GM10248 (cell line): Measurements from ENCODE around the gene CTXND1.
"Not testable (repeated sequence)": the region's sequence is repeated elsewhere in the genome, so short reads cannot be mapped to it uniquely, and the experiment has no call there.

Source experiments
- CTCF ChIA-PET: fragments of 300-600 bp; sonication (Branson Sonifier 250); formaldehyde crosslinking; extraction: SDS; loops from one replicate; lab custom pipeline; 2021; ENCODE audit warnings: antibody characterized with exemption; lab: Yijun Ruan, JAX
- POLR2A ChIA-PET: fragments of 350-650 bp; sonication (Branson Sonifier 250); formaldehyde crosslinking; extraction: SDS; loops from one replicate; lab custom pipeline; 2020; ENCODE audit warnings: antibody characterized with exemption; lab: Yijun Ruan, JAX
- DNase-seq: peaks from one replicate; pipeline ENCODE4 v3.0.0; 2012; ENCODE audit errors: extremely low spot score
- CTCF ChIP-seq: IDR thresholded peaks from 2 replicates; pipeline ENCODE4 v1.5.1; 2012; ENCODE audit warnings: mild to moderate bottlenecking, low read depth; ENCODE audit errors: extremely low read depth, missing control alignments, control extremely low read depth

Gene CTXND1

GRCh38 chr15:80156176-80156720 is 95.8 kb downstream of the CTXND1 start:
- ChIA-PET CTCF (interaction anchor here (1.1 to 1.3 kb wide), 2 partner anchors 8 to 18 kb away, joined by 3 read pairs; no protein-coding TSS in a partner anchor), POLR2A (no interaction called here)
- DNase-seq: no peak
- no peak for TF ChIP-seq CTCF

- DNase-seq, CTCF ChIA-PET, POLR2A ChIA-PET: not testable (repeated sequence)
Observed at GRCh38 chr15:80155378-80156175, 96.4 kb downstream of the CTXND1 start.

- POLR2A ChIA-PET: no interaction called here
- no peak for DNase-seq
- CTCF ChIA-PET: interaction anchor here (1.3 kb wide), 1 partner anchor 19 kb away, joined by 4 read pairs; no protein-coding TSS in a partner anchor
- no peak for TF ChIP-seq CTCF
Observed at GRCh38 chr15:80155001-80155377, 97.0 kb downstream of the CTXND1 start.

GRCh38 chr15:80154336-80154735 is 97.7 kb downstream of the CTXND1 start:
- POLR2A ChIA-PET: no interaction called here
- TF ChIP-seq CTCF: no peak
- DNase-seq: no peak
- CTCF ChIA-PET: interaction anchor here (1.3 kb wide), 1 partner anchor 19 kb away, joined by 4 read pairs; no protein-coding TSS in a partner anchor

GRCh38 chr15:80153900-80154299 is 98.1 kb downstream of the CTXND1 start:
- DNase-seq: no peak
- POLR2A ChIA-PET: no interaction called here
- CTCF ChIA-PET: interaction anchor here (1.0 to 1.3 kb wide), 3 partner anchors 20 to 814 kb away, joined by 3 to 4 read pairs (median 3); no protein-coding TSS in a partner anchor
- no peak for TF ChIP-seq CTCF

GRCh38 chr15:80152896-80153876 is 98.8 kb downstream of the CTXND1 start, which contains the start of gene FAH:
FAH (plus strand) TSS chr15:80152999; CDS start chr15:80153055, 56 bp downstream.
- ChIA-PET POLR2A (no interaction called here), CTCF (interaction anchor here (1.0 to 1.6 kb wide), 3 partner anchors 10 to 813 kb away, joined by 3 read pairs; no protein-coding TSS in a partner anchor)
- DNase-seq: no peak
- TF ChIP-seq CTCF: no peak
